Right renal cortex interstitium (tissue), 3 donors: ENCODE data around the gene CD81. TPM values are rescaled to one million over a fixed set of nuclear protein-coding genes. Genes with fewer than 3 reads are reported as not detected.
A peak's percentile ranks its signal among the peaks of the same experiment; 100 is the strongest.

Experiments
- DNase-seq, 3 donors: peaks; one replicate each; pipeline ENCODE4 v3.0.0-alpha.2; 2013; ENCODE audit warnings: low read depth in 3 of 3, low spot score in 2 of 3
- polyA plus RNA-seq, 3 donors: library from polyadenylated mRNA; unstranded; fragments of 120-200 nt; gene quantifications; one replicate each; pipeline ENCODE4 v1.2.1, GENCODE V29; 2013; ENCODE audit not compliant: insufficient read length in 3 of 3

Gene CD81
- polyA plus RNA-seq, 3 donors, result 535 to 636 (median 610) TPM

DNA sequence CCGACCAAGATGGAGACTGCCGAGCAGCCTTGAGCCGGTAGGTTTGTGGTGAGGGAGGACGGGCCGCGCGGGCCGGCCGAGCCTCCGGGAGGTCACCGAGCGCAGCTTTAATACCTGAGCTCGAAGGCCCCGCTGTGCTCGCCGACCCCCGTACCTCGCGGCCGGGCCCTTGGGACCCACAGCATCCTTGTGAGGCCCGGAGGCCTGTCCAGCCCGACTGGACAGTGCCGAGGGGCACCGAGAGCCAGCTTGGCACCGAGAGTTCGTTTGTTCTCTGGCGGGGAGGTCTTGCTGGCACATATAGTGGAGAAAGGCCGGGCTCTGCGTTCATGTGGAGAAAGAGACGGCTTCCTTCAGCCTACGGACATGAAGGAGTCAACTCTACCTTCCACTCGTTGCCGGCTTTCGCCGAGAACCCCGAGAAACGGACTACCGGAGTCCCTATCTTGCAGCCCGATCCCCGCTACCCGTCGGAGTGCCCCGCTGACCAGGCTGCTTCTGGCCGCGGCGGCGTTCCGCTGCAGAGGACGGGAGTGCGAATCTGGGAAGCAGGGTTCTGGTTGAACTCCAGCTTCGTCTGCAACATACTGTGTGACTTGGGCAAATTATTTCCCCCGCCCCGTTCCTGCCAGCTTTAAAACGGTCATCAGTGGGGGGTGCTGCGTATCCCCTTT lies 23.8 kb downstream of the CD81 start:
- DNase-seq, result no peak

DNA sequence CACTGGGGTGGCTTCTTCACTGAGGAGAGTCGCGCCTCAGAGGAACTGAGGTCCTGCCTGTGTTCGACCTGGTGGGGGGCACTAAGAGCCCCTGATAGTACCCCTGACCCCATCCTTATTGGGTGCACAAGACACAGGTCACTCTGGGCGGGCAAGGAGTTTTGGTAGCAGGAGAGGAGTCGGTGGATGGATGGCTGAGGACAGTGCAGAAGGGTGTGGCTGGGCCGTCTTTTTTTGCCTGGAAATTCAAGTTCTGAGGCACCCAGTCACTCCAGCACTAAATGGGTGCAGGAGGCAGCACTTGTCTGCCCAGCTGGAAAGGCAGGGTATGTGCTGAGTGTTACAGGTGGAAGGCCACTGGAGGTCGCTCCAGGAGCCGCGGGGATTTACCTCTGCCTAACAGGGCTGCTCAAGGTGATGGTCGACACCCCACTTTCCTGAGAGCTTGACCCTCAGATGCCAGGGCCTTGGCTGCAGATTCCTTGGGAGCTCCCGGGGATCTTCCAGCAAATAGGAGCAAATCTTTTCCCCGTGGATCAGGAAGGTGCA lies 24.4 kb downstream of the CD81 start:
- DNase-seq, result no peak

DNA sequence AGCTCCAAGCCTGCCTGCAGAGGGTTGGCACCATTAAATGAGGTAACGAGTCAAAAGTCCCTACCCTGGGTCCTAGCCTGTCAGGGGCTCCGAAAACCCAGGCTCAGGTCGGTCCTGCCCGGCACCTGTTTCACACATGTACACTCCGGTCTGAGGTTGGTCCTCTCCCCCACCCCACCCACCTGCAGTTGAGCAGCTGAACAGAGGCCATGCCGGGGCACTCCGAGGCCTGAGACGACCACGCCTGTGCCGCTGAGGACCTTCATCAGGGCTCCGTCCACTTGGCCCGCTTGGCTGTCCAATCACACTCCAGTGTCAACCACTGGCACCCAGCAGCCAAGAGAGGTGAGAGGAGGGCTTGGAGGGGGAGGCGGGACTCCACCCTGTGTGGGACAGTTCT lies 25.0 kb downstream of the CD81 start:
- DNase-seq, result no peak

DNA sequence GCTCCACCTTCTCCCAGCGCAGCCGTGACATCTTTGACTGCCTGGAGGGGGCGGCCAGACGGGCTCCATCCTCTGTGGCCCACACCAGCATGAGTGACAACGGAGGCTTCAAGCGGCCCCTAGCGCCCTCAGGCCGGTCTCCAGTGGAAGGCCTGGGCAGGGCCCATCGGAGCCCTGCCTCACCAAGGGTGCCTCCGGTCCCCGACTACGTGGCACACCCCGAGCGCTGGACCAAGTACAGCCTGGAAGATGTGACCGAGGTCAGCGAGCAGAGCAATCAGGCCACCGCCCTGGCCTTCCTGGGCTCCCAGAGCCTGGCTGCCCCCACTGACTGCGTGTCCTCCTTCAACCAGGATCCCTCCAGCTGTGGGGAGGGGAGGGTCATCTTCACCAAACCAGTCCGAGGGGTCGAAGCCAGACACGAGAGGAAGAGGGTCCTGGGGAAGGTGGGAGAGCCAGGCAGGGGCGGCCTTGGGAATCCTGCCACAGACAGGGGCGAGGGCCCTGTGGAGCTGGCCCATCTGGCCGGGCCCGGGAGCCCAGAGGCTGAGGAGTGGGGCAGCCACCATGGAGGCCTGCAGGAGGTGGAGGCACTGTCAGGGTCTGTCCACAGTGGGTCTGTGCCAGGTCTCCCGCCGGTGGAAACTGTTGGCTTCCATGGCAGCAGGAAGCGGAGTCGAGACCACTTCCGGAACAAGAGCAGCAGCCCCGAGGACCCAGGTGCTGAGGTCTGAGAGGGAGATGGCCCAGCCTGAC lies 26.0 kb downstream of the CD81 start:
- no peak for DNase-seq

DNA sequence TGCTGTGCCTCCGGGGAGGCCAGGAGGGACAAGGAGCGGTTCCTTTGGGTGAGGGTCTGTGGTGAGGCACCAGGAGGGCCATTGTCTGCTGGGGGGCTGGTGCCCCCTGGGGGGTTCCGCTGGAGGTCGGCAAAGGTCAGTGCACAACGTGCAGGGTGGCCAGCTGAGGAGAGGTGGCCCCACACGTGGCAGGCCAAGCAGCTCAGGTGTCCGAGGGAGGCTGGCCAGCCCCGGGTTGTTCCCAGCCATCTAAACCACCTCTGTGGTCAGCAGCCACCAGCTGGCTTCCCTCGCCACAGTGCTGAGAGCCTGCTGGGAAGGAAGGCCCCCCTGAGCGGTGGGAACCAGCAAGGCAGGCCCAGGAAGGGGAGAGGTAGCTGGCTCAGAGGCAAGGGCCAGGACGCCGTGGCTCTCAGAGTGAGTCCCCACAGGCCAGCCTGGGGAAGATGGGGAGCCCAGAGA lies 27.7 kb downstream of the CD81 start:
- no peak for DNase-seq

DNA sequence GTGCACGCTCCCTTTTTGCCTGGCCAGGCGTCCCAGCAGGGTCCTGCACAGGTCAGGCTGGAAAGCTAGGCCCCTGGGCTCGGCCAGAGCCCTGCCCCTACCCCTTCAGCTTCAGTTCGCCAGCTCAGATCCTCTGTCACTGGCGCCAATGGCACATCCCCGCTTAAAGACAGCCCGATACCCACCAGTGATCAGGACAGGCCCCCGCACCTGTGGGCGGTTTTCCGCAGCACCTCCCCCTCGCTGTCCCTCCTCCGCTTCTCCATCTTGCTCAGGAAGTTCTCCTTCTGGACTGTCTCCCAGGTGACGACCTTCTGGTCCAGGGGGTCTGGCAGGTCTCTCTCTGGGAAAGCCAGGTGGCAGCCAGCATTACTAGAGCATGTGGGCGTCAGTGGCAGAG lies 29.3 kb downstream of the CD81 start:
- DNase-seq, result peak in 1 of 3 donors; percentile 54

DNA sequence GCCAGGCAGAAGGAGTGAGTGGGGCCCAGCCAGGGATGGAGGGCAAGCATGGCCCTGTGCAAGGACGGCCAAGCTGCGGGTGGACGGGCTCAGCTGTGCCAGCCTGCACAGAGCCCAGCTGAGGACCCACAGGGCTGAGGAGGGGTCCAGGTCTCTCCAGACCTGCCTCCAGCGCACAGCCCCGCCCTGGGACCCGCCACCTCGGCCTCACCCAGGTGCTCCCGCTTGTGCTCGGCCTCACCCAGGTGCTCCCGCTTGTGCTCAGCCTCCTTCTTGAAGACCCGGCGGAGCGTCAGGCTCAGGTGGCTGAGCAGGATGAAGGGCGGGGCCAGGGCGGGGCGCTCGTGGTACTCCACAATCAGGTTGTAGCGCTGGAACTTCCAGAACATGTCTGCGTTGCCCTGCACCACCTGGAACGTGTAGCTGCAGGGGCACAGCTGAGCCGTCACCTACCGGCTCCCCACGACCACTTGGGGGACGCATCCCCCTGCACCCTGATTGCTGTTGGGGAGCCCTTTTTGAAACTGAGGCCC lies 29.8 kb downstream of the CD81 start:
- no peak for DNase-seq

DNA sequence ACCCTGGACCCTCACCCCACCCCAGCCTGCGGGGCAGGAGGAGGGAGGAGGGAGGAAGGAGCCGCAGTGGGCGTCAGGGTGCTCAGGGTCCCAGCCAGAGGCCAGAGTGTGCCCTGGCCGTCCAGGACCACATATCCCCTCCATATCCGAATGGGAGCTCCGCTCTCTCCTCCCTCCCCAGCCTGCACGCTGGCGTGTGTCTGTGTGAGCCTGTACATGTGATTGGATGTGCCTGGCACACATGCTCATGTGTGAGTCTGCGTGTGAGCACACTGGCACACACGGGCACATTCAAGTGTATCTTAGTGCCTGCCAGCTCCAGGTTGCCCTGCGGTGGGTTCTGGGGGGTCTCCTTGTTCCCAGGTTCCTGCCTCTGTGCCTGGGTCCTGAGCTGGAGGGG lies 31.6 kb downstream of the CD81 start:
- no peak for DNase-seq

DNA sequence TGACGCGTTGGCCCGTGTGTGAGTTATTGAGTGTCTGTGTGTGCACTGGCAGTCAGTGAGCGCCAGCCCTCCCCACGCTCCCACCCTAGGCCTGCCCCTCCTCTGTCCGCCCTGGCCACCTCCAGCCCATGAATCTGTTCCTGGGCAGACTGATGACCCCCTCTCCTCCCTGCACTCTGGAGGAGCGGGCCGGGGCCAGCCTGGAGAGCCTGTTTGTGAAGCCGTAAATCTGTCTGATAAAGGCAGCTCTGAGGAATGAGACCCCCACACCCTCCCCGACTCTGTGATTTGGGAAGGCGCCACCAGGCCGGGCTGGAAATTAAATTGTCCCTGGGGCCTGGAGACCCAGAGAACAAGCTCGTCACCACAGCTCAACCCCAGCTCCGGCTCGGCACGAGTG lies 32.0 kb downstream of the CD81 start:
- peak; percentile 72 to 83 (median 76) for DNase-seq

DNA sequence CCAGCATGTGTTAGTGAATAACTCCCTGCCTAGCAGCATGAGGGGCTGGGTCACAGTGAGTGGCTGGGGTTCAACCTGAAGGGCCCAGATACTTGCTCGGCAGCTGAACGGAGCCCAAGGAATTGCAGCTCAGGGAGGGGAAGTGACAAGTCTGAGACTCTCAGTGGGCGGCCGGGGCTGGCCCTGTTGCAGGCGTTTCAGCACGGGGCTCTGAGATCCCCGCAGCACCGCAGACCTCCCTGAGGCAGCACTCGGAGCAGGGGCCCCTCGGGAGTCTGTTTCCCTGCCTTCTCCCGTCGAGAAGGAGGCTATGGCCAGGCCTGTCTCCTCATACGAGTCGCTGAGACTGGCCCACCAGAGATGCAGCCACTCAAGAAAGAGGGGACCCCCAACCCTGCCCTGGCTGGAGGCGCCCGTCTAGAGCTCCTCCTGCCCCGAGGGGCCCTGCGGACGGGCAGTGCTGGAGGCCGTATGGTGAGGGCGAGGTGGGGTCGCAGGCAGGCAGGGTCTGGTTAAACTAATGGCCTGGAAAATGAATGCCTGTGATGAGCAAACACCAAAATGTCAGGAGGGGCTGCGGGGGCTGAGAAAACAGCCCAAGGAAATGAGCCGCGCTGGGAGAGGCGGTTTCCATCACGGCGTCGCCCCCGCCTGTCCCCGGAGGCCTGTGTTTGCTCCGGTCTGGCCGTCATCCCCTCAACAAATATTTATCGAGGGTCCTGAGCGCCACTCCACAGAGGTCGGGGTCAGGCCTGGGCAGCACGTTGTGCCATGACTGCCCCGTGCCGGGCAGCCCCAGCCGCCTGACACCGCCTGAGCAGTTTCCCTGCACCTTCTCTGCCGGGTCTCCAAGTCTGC lies 32.7 kb downstream of the CD81 start:
- peak in 1 of 3 donors; percentile 69 for DNase-seq

DNA sequence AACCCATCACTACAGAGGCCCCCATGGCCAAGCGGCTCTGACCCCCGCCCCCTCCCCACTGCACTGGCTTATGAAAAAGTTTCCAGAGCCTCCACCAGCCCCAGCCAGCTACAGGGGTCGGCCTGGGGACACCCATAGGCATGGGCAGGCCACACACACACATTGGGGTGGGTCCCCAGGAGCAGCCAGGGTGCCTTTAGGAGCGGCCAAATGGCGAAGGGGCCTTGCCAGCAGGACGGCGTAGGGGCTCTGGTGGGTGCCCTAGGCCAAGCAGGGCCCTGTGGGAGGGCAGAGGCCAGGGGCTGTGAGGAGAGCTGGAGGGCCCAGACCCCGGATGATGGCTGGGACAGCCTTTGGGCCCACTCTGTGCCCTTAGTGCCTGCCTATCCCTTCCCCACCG lies 33.5 kb downstream of the CD81 start:
- no peak for DNase-seq

DNA sequence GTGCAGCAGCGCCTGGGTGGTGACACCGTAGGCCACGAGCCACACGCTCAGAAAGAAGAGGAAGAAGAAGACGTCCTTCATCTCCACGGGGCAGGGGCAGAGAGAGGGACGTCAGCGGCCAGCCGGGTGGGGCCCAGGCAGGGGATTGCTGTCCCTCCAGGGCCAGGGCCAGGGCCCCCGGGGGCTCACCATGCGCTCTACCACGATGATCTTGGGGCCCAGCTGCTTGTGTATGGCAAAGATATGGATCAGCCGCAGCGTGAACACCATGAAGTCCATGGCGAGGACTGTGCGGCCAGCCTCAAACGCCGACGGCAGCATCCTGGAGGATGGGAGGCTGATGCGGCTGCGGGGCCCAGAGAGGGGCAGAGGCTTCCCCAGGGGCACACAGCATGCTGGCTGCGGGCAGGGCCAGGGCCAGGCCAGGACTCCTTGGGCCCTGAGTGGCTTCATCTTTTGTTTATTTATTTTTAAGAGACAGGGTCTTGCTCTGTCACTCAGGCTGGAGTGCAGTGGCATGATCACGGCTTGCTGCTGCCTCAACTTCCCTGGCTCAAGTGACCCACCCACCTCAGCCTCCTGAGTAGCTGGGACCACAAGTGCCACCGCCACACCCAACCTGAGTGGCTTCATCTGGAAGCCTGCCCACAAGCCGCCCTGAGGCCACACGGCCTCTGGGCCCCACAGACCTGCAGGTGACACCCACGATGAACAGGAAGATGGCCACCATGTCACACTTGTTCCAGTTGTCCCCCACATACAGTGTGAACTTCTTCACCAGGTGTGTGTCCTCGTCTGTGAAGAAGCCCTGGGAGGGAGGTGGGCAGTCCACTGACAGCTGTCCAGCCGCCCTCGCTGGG lies 34.6 kb downstream of the CD81 start:
- DNase-seq, result no peak

DNA sequence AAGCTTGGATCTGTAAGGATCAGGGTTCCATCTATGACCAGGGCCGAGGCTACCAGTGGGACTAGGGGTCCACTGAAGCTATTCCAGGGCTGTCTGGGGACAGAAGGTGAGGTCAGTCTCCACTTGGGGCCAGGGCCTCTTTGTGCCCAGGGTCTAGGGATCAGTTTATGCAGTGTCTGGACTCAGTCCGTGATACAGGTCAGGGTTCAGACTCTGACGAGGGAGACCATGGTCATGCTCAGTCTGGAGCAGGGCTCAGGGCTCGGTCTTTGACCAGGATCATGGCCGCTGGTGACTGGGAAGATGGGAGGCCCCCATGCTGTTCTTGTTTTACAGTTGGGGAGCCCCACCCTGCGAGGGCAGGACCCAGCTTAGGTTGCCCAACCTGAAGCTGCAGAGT lies 35.2 kb downstream of the CD81 start:
- DNase-seq, result no peak

DNA sequence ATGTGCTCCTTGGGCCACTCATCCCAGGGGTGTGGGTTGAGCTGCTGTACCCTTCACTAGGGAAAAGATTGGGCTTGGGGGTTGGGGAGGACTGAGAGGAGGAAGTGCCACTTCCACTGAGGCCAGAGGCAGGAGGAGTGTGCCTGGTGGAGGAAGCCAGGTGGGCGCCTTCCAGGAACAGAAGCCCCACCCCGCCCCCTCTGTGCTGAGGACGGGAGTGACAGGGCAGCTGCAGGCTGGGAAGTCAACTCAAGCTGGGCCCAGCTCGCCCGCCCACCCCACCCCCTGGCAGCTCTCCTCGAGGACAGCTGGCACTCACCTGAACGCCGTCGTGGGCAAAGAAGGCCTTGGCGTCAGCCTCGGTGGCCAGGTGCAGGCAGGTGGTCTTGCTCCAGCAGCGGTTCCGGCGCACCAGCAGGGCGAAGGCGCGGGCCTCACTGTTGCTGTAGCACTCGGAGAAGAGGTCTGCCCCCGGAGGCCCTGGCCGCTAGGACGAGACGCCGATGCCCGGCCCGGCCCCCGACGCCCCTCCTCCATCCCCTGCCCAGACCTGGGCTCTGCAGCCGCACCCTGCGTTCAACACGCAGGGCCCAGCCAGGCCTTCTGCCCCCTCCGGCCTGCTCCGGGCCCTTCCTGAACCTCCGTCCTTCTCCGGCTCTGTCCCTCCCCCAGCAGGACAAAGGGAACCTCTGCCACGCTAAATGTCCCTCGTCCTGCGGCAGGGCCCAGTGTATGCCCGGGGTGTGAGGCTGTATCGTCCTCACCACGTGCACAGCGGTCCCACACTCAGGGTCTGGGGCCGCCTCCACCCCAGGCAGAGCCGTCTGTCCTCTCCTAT lies 36.9 kb downstream of the CD81 start:
- DNase-seq, result no peak

DNA sequence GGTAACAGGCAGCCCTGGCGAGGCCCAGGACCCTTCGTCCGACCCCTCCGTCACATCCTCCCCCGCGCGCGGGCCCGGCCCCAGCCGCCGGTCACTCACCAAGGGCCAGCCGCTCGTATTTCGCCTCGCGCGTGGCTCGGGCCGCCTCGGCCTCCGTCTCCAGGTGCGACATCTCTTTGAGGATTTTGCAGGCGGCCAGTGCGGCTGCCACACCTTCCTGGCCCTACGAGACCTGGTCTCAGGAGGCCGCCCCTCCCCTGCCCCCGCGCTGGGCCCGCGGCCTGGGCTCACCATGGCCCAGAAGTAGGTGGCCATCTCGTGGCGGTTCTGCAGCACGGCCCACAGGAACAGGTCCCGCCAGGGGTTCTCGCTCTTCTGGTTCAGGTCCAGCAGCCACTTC lies 37.5 kb downstream of the CD81 start:
- no peak for DNase-seq

DNA sequence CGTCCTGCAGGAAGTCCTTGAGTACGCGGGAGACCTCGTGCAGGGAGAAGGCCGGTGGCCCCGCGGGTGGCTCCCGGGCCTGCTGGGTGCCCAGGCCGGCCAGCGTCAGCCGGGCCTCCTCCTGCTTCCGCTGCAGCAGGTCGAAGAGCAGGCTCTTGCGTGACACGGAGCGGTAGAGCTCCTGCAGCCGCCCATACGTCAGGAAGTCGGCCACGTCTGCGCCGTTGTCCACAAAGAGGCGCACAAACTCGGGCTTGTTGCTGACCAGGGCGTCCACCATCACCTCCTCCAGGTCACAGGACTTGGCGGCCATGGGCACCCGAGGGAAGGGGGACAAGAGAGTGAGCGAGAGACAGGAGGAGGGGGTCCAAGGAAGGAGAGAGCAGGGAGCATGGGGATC lies 38.1 kb downstream of the CD81 start:
- DNase-seq, result no peak

DNA sequence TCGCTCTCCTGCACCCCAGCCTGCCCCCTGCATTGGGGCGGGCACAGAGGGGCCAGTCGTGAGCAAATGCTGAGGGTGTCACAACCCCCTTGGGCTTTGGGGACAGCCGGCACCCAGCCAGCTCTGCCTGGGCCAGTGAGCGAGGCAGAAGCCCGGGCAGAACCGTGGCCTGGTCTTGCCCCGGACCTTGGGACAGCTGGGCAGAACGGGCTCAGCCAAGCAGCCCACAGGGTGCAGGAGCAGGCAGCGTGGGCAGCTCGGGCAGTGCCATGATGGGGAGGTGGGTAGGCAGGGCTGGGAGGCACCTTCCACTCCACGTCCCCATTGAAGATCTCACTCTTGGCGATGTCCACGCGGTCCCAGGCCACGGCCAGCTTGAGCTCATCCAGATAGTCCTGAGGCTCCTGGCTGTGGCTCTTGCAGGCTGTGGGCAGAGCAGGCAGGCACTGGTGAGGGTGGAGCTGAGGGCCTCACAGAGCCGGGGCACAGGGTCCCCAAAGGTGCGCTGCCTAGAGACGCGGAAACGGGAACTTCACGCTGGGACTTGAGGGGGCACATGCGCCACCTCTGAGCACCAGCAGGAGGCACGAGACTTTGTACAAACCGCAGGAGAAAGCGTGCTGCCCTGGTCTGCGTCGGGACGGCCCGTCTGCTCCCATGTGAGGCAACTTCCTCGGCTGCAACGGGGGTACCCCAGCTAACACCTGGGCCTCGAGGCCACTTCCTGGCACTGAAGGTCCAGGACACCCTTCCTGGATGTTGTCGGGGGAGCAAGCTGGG lies 38.7 kb downstream of the CD81 start:
- no peak for DNase-seq

DNA sequence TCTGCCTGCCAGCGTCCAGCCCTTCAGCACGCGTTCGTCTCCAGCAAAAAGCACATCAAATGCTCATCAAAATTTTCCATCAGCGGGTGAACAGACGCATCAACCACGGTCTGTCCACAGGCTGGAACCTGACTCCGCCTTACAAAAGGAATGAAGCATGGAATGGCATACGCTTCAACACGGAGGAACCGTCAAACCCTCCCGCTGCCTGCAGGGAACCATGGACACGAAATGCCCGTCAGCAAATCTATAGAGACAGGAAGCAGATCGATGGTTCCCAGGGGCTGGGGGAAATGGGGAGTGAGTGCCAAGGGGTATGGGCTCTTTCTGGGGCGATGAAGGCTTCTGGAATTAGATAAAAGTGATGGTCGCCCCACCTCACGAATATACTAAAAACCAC lies 39.7 kb downstream of the CD81 start:
- DNase-seq, result no peak
